Endothelial cell of umbilical vein (primary cell): ENCODE measurements around the gene APBA2. TPM values are rescaled to one million over a fixed set of nuclear protein-coding genes. Genes with fewer than 3 reads are reported as not detected.
A peak's percentile ranks its signal among the peaks of the same experiment; 100 is the strongest.

Source experiments
- BruUV-seq: library from RNA; stranded (reverse); fragments of 400-500 nt; replicated peaks from 2 replicates; lab custom pipeline; 2021; lab: Mats Ljungman, UMichigan
- CTCF ChIA-PET: fragments of 300-600, 350-600 bp; sonication (Branson Sonifier 250); formaldehyde crosslinking; loops from one replicate; lab custom pipeline; 2021; ENCODE audit warnings: antibody characterized with exemption, inconsistent platforms; lab: Charles Lee
- POLR2A ChIA-PET: fragments of 300-600, 350-600 bp; sonication (Branson Sonifier 250); formaldehyde crosslinking; loops from one replicate; lab custom pipeline; 2021; ENCODE audit warnings: antibody characterized with exemption, inconsistent platforms; lab: Charles Lee
- DNase-seq: peaks from one replicate; pipeline ENCODE4 v3.0.0-alpha.2; 2011; ENCODE audit warnings: low read depth, low spot score
- FAIRE-seq: peaks from 2 replicates; lab custom pipeline; 2011; peaks lifted over from hg19 to GRCh38; lab: Jason Lieb, UNC
- H2AFZ ChIP-seq: 2 replicates; pipeline ENCODE4 v1.6.0; 2012; ENCODE audit warnings: low read depth, low read length, control low read depth, inconsistent platforms
- H3K27ac ChIP-seq: 2 replicates; pipeline ENCODE4 v1.5.1; 2011; ENCODE audit warnings: low read depth, mild to moderate bottlenecking, control low read depth, low read length, moderate library complexity; ENCODE audit not compliant: insufficient read depth
- H3K27me3 ChIP-seq, 2 experiments: 2 replicates each; pipeline versions ENCODE4 v1.6.0 to v1.6.1; 2011; ENCODE audit warnings: low read length in 2 of 2, mixed read lengths in 1 of 2; ENCODE audit not compliant: control insufficient read depth in 2 of 2, insufficient read depth in 2 of 2
- H3K36me3 ChIP-seq, 2 experiments: 2 replicates in 1 of 2; 3 replicates in 1 of 2; pipeline ENCODE4 v1.5.1; 2011; ENCODE audit warnings: low read length in 2 of 2, mild to moderate bottlenecking in 1 of 2, moderate library complexity in 1 of 2; ENCODE audit not compliant: control insufficient read depth in 2 of 2, insufficient read depth in 2 of 2; ENCODE audit errors: extremely low read depth in 1 of 2
- H3K4me1 ChIP-seq: 3 replicates; pipeline ENCODE4 v1.5.1; 2011; ENCODE audit warnings: mild to moderate bottlenecking, low read length; ENCODE audit not compliant: control insufficient read depth, insufficient read depth; ENCODE audit errors: extremely low read depth
- H3K4me2 ChIP-seq: 2 replicates; pipeline ENCODE4 v1.6.1; 2011; ENCODE audit warnings: low read length, control low read depth, mixed read lengths; ENCODE audit not compliant: insufficient read depth
- H3K4me3 ChIP-seq, 3 experiments: fragments of 200-600 bp in 1 of 3; sonication (generic), shearing (Covaris generic) in 1 of 3; replicated peaks in 1 of 3; 2 replicates each; pipeline ENCODE4 v1.5.1; 2011 to 2016; ENCODE audit warnings: control low read depth in 3 of 3, low read length in 3 of 3, mild to moderate bottlenecking in 2 of 3, inconsistent platforms in 1 of 3, low read depth in 1 of 3, moderate library complexity in 1 of 3; ENCODE audit not compliant: insufficient read depth in 1 of 3
- H3K79me2 ChIP-seq: 2 replicates; pipeline ENCODE4 v1.6.0; 2012; ENCODE audit warnings: low read length, inconsistent platforms; ENCODE audit not compliant: control insufficient read depth, insufficient read depth
- H3K9ac ChIP-seq: replicated peaks from 2 replicates; pipeline ENCODE3; 2011; ENCODE audit warnings: low read length, control low read depth; ENCODE audit not compliant: insufficient read depth; ENCODE audit errors: extremely low read depth
- H3K9me1 ChIP-seq: replicated peaks from 3 replicates; pipeline ENCODE4 v1.6.0; 2011; ENCODE audit warnings: mild to moderate bottlenecking, low read length; ENCODE audit not compliant: control insufficient read depth, insufficient read depth; ENCODE audit errors: extremely low read depth
- H3K9me3 ChIP-seq: replicated peaks from 2 replicates; pipeline ENCODE4 v1.5.1; 2012; ENCODE audit warnings: low read length, inconsistent platforms; ENCODE audit not compliant: control insufficient read depth, insufficient read depth
- H4K20me1 ChIP-seq: replicated peaks from 2 replicates; pipeline ENCODE3; 2011; ENCODE audit warnings: mild to moderate bottlenecking, low read length; ENCODE audit not compliant: control insufficient read depth, insufficient read depth; ENCODE audit errors: extremely low read depth
- EZH2 ChIP-seq: IDR thresholded peaks from 2 replicates; pipeline ENCODE4 v1.6.1; 2012; ENCODE audit warnings: borderline replicate concordance, low read depth, mild to moderate bottlenecking, moderate library complexity, low read length, inconsistent platforms; ENCODE audit not compliant: severe bottlenecking
- FOS ChIP-seq: IDR thresholded peaks from 2 replicates; pipeline ENCODE4 v1.6.1; 2011; ENCODE audit warnings: mild to moderate bottlenecking, low read length, moderate library complexity, borderline replicate concordance; ENCODE audit not compliant: insufficient read depth
- GATA2 ChIP-seq: IDR thresholded peaks from 2 replicates; pipeline ENCODE4 v1.7.0; 2011; ENCODE audit warnings: low read depth, mild to moderate bottlenecking, moderate library complexity, mixed read lengths, low read length; ENCODE audit not compliant: insufficient read length, insufficient read depth
- JUN ChIP-seq: IDR thresholded peaks from 2 replicates; pipeline ENCODE4 v1.6.1; 2011; ENCODE audit warnings: borderline replicate concordance, low read depth; ENCODE audit not compliant: insufficient read length, insufficient read depth
- MYC ChIP-seq: IDR thresholded peaks from one replicate; pipeline ENCODE4 v1.6.1; 2011; ENCODE audit warnings: mild to moderate bottlenecking, low read depth, low read length
- dilution Hi-C: fragments of 300-500 bp; cut with MboI; formaldehyde crosslinking; loops from one replicate; pipeline ENCODE4 v1.15.0; 2019; ENCODE audit warnings: low sequenced_read_pairs; ENCODE audit not compliant: extremely low pct_ligation_motif_present
- intact Hi-C: fragments of 100-400 bp; cut with micrococcal nuclease; formaldehyde crosslinking; loops from one replicate; pipeline ENCODE4 v1.10.0; 2022
- polyA plus RNA-seq, 4 experiments: library from polyadenylated mRNA; depleted of rRNA in 3 of 4; stranded (reverse) in 3 of 4; unstranded in 1 of 4; fragments of >200 nt; gene quantifications; 2 replicates each; pipeline versions ENCODE4 v1.2.1 to v1.2.3, GENCODE V29; 2011 to 2012; ENCODE audit warnings: missing spikeins in 1 of 4
- total RNA-seq: library from RNA; stranded (reverse); gene quantifications from 2 replicates; pipeline ENCODE4 v1.2.3, GENCODE V29; 2021
- TF ChIP-seq, protein P1 (sequence below), 2 donors: IDR thresholded peaks; 1 replicate in 1 of 2; 2 replicates in 1 of 2; pipeline ENCODE4 v1.5.1; 2011; ENCODE audit warnings: low read length in 2 of 2, mild to moderate bottlenecking in 2 of 2, moderate library complexity in 2 of 2, control low read depth in 1 of 2, inconsistent platforms in 1 of 2, low read depth in 1 of 2; ENCODE audit not compliant: insufficient read depth in 1 of 2; ENCODE audit errors: extremely low read depth in 1 of 2

APBA2 gene
- total and polyA plus RNA-seq, 2 donors (not counting 3 experiments of a cell fraction or from before 2014, with no cell fraction given), result 5.7 to 11.1 TPM

DNA sequence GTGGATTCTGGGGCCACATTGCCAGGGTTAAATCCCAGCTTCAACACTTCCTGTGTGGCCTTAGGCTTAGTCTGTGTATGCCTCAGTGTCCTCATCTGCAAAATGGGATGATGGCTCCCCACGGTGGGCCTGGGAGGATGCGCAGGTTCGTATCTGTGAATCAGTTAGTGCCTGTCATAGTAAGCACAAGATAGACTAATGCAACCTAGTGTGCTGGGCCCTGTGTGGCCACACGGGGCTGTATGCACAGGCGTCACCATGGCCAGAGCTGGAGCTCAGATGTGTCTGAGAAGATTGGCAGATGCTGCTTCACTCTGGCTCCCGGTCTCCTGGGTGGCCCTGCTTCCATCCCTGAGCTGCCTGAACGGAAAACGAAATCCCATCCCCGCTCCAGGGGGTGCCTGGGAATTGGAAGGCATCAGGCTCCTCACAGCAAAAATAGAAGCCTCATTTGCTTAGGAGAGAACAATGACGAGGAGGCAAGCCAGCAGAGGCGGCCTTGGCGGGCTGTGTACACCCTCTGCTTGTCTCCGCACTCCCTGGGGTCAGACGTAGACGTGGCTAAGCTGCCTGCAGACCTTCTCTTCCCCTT lies 103.6 kb downstream of the APBA2 start:
- Histone ChIP-seq H3K27me3 (no peaks in the 10 kb centered on the region), H3K4me2 (no peak overlapping the region), H3K4me1 (no peaks in the 10 kb centered on the region), H2AFZ (no peak overlapping the region), H3K9me3 (no peaks in the 10 kb centered on the region), H3K9me1 (no peaks in the 10 kb centered on the region), H3K36me3 (no peaks in the 10 kb centered on the region), H4K20me1 (no peaks in the 10 kb centered on the region), H3K4me3 (no peak overlapping the region), H3K9ac (no peak overlapping the region), H3K27ac (no peak overlapping the region), H3K79me2 (no peaks in the 10 kb centered on the region)
- no TSS peak for BruUV-seq
- TF ChIP-seq MYC (no peak), EZH2 (no peak), JUN (no peak), FOS (no peak), GATA2 (no peak)
- TF ChIP-seq, protein P1, sequence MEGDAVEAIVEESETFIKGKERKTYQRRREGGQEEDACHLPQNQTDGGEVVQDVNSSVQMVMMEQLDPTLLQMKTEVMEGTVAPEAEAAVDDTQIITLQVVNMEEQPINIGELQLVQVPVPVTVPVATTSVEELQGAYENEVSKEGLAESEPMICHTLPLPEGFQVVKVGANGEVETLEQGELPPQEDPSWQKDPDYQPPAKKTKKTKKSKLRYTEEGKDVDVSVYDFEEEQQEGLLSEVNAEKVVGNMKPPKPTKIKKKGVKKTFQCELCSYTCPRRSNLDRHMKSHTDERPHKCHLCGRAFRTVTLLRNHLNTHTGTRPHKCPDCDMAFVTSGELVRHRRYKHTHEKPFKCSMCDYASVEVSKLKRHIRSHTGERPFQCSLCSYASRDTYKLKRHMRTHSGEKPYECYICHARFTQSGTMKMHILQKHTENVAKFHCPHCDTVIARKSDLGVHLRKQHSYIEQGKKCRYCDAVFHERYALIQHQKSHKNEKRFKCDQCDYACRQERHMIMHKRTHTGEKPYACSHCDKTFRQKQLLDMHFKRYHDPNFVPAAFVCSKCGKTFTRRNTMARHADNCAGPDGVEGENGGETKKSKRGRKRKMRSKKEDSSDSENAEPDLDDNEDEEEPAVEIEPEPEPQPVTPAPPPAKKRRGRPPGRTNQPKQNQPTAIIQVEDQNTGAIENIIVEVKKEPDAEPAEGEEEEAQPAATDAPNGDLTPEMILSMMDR (IDR thresholded peaks at IDR 0.05; ENCODE audit: extremely low read depth in 1 of 2, insufficient read depth in 1 of 2, low read depth in 1 of 2, low read length in 2 of 2), result peak in 1 of 2 donors; percentile 7
- dilution Hi-C loops, result no loop called here
- intact Hi-C loops, result no loop called here
- ChIA-PET CTCF (interaction anchor here (0.7 to 1.6 kb wide), 2 partner anchors 37 to 113 kb away, joined by 3 to 5 read pairs; no protein-coding TSS in a partner anchor), POLR2A (no interaction called here)
- FAIRE-seq, result no peak
- no peak for DNase-seq
